Measurements from ENCODE around the gene CBFA2T3. TPM values are rescaled to one million over a fixed set of nuclear protein-coding genes. Genes with fewer than 3 reads are reported as not detected.
"Not testable (repeated sequence)": the region's sequence is repeated elsewhere in the genome, so short reads cannot be mapped to it uniquely, and the experiment has no call there.

CBFA2T3 gene
- total RNA-seq, 1 experiment from 2014 or later: not detected

GRCh38 chr16:88891083-88891482, 85.9 kb downstream of the CBFA2T3 start:
- DNase-seq (ENCODE audit: low read depth): no peak

- DNase-seq (ENCODE audit: low read depth): not testable (repeated sequence)
These were observed 87.2 kb downstream of the CBFA2T3 start for GRCh38 chr16:88889702-88890352.

- DNase-seq (ENCODE audit: low read depth): no peak
These were observed 88.3 kb downstream of the CBFA2T3 start for GRCh38 chr16:88888461-88889387.

GRCh38 chr16:88888057-88888456, 89.0 kb downstream of the CBFA2T3 start:
- no peak for DNase-seq (ENCODE audit: low read depth)

- no peak for DNase-seq (ENCODE audit: low read depth)
These were observed 90.0 kb downstream of the CBFA2T3 start for GRCh38 chr16:88886845-88887521.

GRCh38 chr16:88886420-88886844, 90.6 kb downstream of the CBFA2T3 start:
- DNase-seq (ENCODE audit: low read depth): no peak

- DNase-seq (ENCODE audit: low read depth): no peak
These were observed 91.2 kb downstream of the CBFA2T3 start for GRCh38 chr16:88885693-88886280.

- no peak for DNase-seq (ENCODE audit: low read depth)
These were observed 92.3 kb downstream of the CBFA2T3 start for GRCh38 chr16:88884569-88885271.

- DNase-seq (ENCODE audit: low read depth): no peak
These were observed 93.1 kb downstream of the CBFA2T3 start for GRCh38 chr16:88883946-88884345.

GRCh38 chr16:88883117-88883895, 93.7 kb downstream of the CBFA2T3 start:
- DNase-seq (ENCODE audit: low read depth): no peak

- DNase-seq (ENCODE audit: low read depth): no peak
These were observed 94.5 kb downstream of the CBFA2T3 start for GRCh38 chr16:88882358-88883030.

GRCh38 chr16:88881675-88882357, 95.2 kb downstream of the CBFA2T3 start:
- DNase-seq (ENCODE audit: low read depth): no peak

- DNase-seq (ENCODE audit: low read depth): no peak
These were observed 95.9 kb downstream of the CBFA2T3 start for GRCh38 chr16:88881007-88881615.

- no peak for DNase-seq (ENCODE audit: low read depth)
These were observed 96.6 kb downstream of the CBFA2T3 start for GRCh38 chr16:88880226-88881006.

- DNase-seq (ENCODE audit: low read depth): no peak
These were observed 97.3 kb downstream of the CBFA2T3 start for GRCh38 chr16:88879788-88880055.

- no peak for DNase-seq (ENCODE audit: low read depth)
These were observed 97.8 kb downstream of the CBFA2T3 start for GRCh38 chr16:88878967-88879787.

GRCh38 chr16:88878356-88878755, 98.7 kb downstream of the CBFA2T3 start:
- DNase-seq (ENCODE audit: low read depth): no peak

Measured in M059J (cell line).